Endometrium (tissue), 2 donors: ENCODE results near the gene TPD52L1.

Source experiments
- FAIRE-seq: peaks from 2 replicates; lab custom pipeline; 2012; peaks lifted over from hg19 to GRCh38; lab: Jason Lieb, UNC
- donor health status: control.
- donor health status: control.

The TPD52L1 gene

DNA sequence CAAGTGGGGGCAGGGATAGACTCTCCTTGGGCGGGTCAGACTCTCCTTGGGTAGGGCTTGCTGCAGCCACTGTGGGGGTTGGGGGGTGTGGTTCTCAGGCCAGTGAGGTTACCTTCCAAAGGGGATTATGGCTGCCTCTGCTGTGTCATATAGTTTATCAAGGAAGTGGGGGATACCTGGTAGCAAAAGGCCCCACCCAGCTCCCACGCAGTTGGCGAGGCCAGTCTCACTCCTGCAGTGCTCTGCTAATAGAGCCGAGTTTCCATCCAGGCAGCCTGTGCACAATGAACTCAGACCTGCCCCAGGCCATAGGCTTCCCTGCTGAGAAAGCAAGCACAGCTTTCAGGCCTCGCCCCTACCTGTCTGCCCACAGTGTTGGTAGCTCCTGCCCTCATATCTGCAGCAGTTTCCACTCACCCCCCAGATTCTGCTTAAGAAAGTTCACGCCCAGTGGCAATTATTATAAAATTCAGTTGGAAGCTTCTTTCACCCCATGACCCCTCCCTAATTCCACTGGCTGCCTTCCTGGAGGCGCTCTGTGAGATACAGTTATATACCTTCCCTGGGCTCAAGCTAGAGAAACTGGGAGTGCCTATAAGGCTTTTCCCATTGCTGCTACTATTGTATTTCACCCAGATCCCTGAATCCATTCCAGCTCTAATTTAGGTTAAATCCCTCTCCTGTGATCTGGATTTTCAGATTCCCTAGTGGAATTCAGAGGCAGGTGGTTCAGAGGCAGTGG, 92.1 kb downstream of the TPD52L1 start:
- FAIRE-seq = no peak

DNA sequence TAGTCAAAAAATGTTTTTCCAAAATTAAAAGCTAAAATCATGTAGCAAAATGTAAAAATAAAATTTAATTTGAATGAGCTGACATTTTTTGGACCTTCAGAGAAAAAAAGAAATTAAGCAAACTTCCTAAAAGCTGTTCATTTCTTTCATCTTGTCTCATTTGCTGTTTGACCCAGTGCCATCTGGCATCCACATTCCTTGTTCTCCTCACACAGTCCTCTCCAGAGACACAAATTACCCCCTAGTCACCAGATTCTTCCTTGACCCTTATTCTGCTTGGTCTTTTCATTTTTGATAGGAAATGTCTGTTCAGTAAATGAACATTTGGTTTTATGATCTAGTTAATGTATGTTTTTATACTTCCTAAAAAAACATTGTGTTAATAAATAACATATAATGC, 93.0 kb downstream of the TPD52L1 start:
- no peak for FAIRE-seq

DNA sequence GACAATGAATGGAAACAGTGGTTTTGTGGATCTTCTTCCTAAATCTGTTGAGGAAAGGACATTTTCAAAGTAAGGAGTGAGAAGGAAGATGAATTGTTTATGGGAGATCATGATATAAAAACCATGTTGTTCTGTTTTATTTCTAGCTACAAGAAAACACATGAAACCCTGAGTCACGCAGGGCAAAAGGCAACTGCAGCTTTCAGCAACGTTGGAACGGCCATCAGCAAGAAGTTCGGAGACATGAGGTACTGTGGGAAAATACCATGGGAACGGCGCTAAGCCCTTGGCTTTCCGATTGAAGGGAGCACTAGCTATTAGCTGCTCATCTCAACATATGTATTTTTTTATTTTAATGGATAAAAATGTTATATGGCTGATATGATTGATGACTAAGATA, 94.6 kb downstream of the TPD52L1 start:
- no peak for FAIRE-seq

DNA sequence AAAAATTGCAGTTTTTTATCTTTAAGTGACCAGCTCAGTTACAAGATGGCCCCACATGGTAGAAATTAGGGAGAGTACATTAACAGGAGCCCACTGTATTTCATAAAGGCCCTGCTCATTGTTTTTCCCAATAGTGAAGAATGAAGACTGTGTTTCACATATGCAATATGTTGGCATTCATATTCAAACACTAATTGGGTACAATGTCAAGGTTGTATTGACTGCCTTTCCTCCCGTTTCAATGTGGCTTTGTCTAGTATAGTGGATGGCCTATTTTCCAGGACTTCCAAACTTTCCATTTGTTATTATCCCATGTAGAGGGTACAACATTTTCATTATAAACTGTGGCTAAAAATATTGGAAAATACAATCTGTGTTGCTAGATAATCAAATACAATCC, 96.9 kb downstream of the TPD52L1 start:
- no peak for FAIRE-seq

DNA sequence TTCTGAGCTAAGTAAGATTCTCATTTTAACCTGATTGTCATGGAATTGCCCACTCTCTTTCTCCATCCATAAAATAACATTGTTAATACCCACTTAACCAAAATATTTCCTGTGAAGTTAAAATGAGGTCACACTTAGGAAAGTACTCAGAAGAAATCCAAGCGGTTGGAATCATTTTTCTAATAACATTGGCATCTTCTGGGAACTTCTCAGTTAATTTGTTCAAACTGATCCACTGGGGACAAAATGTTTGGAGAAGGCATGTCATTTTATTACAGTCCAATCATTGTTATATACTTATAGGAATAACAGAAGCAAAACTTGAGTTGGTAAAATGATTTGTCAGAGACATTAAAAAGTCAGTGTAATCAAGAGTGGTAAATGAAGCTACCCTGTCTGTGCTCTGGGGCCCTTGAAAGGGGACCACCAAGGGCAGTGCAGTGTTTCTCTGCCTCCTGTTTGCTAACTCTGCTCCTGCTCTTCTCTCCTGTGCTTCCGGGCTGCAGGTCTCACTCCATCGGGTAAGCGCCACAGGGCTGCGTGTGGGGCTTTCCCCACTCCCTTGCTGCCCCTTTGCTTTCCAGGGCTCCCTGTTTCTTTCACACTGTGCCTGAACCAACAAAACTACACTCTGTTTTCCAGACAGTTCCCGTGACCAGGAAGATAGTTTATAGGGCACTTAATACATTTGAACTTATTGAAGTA, 98.1 kb downstream of the TPD52L1 start:
- no peak for FAIRE-seq

DNA sequence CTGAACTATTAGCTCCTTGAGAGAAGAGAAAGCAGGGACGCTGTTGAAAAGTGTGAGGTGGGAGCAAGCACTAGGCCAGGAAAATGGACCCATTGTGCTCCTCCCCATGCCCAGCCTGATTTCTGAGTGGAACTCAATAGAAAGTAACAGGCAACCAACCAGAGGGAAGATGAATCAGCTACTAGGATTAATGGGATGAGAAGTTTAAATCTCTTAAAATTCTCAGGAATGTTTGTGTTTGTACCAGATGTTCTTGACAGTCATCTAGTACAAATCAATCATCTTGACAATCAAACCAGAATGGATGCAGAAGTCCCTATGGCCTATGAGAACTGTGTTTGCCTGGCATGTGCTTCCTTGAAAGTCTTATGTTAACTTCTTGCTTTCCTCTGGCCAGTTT, 99.3 kb downstream of the TPD52L1 start:
- no peak for FAIRE-seq

DNA sequence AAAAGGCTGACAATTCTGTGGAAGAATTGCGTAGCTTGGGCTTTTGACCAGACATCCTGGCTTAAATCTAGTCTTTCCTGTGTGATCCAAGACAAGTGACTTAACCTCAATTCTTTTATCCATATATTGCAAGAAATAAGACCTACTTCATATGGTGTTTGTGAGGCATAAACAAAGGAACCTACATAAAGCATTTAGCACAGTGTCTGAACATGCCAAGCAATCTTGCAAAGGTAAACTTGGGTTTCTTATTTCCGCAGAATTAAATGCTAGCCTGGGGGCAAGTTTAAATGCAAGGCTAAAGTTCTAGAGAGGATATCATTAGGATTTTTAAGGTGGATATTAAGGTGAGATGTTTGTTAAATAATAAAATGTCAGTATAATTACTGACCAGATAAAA, 100.3 kb downstream of the TPD52L1 start:
- no peak for FAIRE-seq

DNA sequence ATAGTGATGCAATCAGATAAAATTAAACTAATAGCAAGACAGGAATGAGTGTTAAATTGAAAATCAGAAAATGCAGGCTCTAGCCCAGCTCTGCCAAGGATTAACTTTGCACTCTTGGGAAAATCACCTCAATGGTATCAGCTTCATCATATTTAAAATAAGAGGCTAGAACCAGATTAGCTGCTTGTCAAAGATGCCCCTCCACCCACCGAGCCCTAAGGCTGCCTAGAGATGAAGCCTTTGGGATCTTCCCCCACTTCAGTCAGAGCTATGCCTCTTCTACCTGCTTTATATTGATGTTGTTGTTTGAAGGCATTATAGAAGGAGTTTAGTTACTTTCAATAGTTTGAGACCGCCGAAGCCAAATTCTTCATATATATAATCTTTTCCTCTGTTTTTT, 100.7 kb downstream of the TPD52L1 start:
- FAIRE-seq = no peak

DNA sequence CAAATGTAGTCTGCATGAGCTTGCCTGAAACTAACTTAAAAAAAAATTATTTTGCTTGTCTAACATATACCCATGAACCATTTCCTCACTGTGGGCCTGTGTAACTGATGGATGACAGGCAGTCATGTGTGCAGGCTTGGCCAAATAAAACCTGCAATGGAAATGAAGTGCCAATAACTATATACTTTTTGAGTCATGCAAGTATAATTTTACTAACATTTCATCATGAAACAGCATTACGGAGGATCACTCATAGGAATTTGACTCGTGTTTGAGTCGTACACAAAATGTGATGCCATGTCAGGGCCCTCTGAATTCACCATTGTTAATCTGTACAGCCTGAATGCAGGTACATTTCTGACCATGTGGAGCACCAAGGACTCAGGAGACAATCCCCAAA, 101.6 kb downstream of the TPD52L1 start:
- no peak for FAIRE-seq

DNA sequence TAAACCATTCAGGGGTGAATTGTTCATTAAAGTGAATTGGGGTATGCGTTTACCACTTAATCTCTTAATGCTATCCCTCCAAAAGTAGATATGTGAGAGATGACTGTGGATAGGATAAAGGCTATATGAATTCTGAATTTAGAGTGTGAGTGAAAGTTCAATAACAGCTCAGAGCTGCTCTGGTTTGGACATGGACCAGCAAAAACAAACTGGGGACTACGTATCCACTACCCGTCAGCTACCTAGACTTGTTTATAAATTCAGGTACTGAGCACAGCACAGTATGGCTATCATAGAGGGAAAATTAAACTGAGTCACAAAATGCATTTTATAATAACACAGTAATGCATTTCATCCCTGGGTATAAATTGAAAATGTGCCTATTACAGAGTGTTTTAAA, 103.8 kb downstream of the TPD52L1 start:
- FAIRE-seq = no peak

DNA sequence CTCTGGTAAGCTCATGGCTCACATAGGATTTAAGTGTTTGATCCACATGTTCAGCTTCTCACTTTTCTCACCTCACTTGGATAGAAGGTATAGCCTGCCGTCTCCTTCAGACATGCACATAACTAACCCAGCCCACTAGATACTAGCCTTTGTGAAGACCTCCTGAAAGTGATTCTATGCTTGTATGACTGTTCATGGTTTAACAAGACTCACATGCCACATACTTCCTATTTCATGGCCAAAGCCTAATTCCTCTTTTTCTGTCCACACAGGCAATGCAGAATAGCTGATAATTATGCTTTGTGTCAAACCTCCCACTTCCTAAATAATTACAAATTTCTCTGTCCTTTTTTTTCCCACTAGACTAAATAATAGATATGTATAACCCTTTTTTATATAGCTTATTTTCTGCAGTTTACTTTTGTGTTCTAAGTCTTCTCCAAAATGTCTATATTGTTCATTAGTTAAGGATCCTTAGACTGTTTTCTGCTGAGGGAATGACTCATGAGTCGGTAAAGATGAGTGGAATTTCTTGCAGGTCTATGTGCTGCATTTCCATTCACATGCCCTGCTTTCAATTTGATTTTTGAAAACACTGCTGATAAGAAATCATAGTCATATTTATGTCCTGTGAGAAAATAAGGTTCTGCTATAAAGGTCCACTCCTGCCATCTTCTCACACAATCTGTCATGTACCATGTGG, 105.2 kb downstream of the TPD52L1 start:
- FAIRE-seq = no peak

DNA sequence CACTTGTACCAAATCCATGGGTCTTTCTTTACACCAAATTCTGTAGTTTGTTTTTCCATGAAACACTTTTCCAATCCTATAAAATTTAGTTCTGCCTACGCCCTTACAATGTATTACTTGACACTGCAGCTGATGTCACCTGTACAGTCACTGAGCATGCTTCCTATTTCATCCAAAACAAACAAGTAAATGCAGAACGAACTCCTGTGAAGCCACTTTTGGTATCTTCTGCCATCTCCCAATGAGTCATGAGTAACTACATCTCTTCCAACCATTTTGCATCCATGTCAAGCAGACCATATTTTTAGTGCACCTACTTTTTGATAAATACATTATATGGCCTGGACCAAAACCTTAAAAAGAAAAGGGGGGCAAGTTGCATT, 105.8 kb downstream of the TPD52L1 start:
- no peak for FAIRE-seq

DNA sequence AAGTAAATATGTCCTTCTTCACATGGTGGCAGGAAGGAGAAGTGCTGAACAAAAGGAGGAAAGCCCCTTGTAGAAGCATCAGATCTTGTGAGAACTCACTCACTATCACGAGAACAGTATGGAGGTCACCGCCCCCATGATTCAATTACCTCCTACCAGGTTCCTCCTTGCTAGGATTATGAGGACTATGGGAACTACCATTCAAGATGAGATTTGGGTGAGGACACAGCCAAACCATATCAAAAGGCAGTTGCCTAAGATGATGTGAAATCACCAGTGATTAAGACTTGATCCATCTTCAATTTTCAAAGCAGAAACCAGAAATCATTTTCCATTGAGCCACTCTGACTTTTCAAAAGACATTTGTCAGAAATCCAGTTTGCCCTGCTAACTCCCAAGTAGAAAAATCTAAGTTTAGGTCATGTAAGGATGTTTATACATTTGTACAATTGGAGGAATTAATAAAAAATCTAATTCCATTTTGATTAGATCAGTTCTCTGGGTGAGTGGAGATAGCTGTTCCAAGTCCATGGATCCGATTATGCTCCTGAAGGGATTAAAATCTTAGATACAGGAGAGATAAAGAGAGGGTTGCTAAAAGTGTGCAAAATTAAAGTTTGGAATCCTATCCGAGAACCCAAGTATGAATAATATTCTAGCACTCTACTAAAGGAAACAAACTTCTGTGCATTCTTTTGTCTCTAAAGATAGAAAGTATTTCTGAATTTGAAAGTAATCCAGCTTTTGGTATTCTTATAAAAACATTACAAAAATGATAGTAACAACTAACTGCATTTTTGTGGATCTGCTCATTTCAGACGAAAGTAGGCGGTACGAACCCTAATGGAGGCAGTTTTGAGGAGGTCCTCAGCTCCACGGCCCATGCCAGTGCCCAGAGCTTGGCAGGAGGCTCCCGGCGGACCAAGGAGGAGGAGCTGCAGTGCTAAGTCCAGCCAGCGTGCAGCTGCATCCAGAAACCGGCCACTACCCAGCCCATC, 108.7 kb downstream of the TPD52L1 start:
- no peak for FAIRE-seq

DNA sequence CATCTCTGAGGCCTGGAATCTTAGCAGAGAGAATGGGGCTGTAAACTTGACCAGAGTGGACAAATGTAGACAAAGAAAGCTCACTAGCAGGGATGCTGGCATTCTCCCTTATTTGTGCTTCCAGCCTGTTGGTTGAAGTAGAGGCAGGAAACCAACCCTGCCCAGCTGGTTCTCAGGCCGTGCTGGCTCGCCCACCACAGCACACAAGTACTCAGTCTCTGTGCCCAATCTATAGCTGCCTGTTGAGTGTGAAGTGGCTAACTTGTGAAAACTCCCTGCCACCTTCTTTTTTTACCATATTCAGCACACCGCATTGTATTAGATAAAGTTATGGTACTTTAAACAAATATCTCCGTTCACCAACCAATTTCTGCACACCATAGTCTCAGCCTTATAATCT, 110.9 kb downstream of the TPD52L1 start:
- no peak for FAIRE-seq

DNA sequence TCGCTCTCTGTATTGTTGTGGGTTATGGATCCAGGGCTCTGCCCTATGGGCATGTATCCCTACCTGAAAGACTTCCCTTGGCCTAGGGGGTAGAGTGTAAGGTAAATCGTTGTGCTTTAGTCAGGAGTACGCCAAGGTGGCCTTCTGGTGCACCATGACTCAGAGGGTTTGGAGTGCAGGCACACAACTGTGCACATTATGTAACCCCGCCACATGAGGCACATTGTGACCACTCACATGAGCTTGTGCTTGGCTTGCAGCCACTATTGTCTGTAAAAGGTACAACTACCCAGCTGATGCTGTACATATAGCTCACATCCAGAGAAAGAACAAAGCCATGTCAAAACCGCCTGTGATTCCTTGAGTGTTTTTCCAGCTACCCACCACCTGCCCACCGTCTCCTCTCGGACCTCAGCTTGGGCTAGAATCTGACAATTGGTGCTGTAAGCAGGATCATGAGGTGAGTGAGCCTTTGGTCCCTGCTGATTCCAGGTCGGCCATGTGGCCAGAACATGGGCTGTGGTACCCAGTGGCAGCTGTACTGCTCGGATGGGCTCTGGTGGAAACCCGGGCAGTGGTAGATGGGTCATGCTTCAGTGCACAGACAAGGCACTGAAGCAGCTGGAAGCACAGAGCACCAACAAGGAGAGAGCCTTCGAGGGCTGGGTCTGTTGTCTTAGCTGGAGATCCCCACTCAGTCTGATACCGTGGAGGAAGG, 114.4 kb downstream of the TPD52L1 start:
- FAIRE-seq = no peak

DNA sequence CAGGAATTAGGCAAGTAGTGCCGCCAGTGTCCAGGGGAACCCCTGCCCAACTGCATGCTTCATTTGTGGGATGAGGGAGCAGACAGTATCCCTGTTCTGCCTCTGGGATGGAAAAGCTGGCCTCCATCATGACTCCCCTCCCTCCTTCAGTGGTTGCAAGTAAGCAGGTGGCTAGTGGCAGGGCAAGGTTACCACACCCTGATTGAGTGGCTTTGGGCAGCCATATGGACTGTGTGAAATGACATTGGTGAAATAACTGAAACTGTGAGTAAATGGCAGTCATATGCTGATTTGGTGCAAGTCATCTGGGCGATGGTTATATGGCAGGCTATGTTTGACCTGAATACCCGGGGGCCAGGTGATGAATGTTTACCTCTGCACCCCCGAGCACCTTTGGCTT, 115.2 kb downstream of the TPD52L1 start:
- no peak for FAIRE-seq

DNA sequence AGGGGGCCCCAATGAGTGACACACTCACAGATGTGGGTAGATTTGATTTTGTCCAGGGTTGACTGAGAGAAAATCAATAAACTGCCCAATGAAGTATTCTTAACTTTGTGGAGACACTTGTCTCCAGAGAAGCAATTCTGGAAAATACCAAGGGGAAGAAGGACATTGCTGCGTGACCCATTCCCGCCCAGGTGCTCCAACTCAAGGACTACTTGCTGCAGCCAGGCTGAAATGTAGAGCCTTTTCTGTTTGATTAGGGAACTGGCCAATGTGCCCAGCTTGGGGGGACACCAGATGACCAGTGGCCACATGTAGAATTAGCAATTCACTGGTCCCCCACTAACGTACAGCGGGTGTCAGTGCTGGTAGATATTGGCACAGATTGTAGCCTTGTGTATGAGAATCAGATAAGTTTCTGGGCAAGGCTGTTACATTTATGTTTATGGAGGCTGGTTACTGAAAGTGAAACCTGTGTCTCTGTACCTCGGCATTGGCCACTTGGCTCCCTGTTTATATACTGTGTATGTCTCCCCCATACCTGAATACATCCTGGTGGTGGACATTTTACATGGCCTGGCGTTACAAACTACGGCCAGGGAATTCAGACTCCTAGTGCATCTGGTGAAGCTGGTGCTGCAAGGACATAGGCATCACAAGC, 115.9 kb downstream of the TPD52L1 start:
- no peak for FAIRE-seq

DNA sequence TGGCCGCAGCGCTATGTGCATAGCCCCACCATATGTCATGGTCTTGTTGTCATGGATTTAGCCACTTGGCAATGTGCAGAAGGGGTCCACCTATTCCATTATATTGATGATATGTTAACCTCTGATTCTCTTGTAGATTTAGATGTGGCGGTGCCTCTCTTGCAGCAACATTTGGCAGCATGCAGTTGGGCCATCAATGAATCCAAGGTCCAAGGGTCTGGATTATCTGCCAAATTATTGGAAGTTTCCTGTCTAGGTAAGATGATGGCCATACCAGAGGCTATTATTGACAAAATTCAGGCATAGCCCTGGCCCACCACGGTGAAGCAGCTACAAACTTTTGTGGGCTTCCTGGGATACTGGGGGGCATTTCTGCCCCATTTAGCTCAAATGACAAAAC, 116.8 kb downstream of the TPD52L1 start:
- no peak for FAIRE-seq

DNA sequence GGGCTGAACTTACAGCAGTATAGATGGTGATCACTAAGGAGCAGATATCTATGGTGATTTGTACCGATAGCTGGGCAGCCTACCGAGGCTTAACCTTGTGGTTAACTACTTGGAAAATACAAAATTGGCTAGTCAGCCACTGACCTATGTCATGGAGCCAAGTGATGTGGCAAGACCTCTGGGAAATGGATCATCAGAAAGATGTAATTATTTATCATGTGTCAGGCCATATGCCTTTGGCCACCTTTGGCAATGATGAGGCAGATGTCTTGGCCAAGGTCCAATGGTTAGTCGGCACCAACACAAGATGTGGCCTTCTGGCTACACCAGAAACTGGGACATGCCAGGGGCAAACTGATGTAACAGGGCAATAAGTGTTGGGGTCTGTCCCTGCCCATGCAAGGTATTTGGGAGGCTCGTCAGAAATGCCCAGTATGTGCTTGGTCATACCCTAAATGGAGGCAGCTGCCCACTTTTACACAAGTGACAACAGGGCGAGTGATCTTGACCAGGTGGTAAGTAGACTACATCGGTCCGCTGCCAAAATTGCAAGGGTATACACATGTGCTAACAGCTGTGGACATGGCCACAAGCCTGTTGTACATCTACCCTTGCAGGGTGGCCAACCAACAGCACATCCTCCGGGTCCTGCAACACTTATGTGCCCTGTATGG, 118.0 kb downstream of the TPD52L1 start:
- FAIRE-seq = no peak

DNA sequence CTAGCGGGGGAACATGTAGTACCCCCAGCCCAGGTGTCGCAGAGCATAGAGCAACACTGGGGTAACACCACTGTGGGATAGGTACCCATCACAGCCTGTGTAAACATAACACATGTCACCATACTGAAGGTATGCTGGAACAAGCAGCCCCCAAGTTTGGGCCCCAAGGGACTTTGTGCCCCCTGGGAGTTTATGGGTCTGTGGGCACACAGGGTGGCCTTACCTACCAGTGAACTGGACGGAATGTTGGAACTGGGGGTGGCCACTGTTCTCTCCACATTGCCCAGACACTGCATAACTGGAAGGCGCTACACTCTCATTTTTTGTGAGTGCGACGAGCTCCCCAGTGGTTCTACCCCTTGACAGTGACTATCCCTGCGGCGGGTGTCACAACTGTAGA, 119.7 kb downstream of the TPD52L1 start:
- no peak for FAIRE-seq
